Measurements from ENCODE around the gene IER5.

- TF ChIP-seq PATZ1 (CRISPR knock-in tag; IDR thresholded peaks at IDR 0.05; ENCODE audit: borderline replicate concordance) (no peak), ZC3H10 (CRISPR knock-in tag; IDR thresholded peaks at IDR 0.05) (no peak), RARB (CRISPR knock-in tag; IDR thresholded peaks at IDR 0.05) (no peak), CREB5 (CRISPR knock-in tag; IDR thresholded peaks at IDR 0.05; ENCODE audit: low read depth) (no peak), ZFP30 (CRISPR knock-in tag; IDR thresholded peaks at IDR 0.05) (no peak), ZNF70 (CRISPR knock-in tag; IDR thresholded peaks at IDR 0.05) (no peak)
These were observed 42.9 kb downstream of the IER5 start for GRCh38 chr1:181131255-181131941.

Measured in SK-N-SH treated with all-trans-retinoic acid at 6 μM for 48 hours (cell line).